HG02973 (cell line): Measurements from ENCODE around the gene KLHL15.

ENCODE experiments used
- ATAC-seq: cut with Tn5 transposase; IDR thresholded peaks from one replicate; pipeline ENCODE4 v1.9.1; 2021; ENCODE audit warnings: moderate library complexity; ENCODE audit not compliant: unreplicated experiment

Gene KLHL15

DNA sequence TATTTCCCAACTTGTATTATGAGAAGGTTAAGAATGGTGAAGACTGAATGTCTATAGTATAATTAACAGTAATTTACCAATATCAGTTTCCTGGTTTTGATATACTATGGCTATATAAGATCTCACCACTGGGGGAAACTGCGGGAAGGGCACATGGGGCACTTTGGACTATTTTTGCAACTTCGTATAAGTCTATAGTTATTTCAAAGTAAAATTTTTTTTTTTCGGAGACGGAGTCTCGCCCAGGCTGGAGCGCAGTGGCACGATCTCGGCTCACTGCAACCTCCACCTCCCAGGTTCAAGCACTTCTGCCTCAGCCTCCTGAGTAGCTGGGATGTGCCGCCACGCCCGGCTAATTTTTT lies 73.1 kb downstream of the KLHL15 start:
- no peak for ATAC-seq

DNA sequence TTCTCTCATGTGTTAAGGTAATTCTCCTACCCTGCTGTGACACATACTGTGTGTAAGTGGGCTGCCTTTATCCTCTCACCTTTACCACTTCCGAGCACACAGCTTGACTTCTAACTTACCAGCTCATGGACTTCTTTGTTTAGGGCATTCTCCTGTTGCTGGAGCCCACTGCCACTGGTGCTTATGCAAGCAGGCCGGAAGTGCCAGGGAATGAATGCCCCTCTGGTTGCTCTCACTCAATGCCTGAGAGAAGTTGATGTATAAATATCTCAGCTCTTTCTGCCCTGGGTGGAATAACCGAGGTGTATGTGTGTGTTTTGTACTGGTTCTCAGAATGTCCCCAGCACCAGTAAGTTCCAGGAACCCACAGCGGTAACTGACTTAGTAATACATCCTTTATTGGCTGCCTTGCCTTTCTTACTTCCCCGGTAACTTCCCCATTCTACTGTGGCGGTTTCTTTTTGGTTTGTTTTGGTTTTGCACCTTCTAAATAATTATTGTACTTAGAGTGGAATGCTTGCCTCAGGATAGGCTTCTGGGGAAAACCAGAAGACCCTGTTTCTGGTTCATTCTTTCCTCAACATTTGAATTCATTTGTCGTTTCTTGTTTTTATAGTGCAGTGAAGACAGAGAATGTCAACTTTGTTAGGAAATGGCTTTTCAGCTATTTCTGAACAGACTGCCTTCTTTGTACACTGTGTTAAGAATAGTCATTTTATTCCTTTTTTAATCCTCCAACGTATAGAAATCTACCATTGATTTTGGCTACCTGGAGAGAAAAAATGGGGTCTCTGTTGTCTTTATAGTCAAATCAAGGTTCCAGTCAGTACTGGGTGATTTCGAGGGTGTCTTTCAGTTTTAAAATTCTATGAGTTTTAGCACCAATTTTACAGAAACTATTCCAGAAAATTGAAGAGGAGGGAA lies 73.7 kb downstream of the KLHL15 start:
- ATAC-seq = peak; percentile 97

DNA sequence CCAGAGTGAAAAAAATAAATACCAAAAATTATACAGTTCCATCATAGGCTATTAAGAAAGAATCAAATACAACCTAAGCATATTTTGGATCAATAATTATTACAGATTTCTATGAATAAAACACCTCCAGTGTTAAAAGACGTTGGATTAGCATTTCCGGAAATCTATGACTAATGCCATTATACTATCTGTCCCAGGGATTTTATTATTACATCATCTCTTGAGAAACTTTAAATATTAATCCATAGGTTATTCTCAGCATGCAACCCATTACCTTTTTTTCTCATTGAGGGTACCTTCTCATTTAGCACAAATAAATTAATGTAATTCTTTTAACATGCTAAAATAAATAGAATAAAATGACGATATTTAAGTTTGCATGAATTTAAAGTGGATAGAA lies 74.6 kb downstream of the KLHL15 start:
- no peak for ATAC-seq

DNA sequence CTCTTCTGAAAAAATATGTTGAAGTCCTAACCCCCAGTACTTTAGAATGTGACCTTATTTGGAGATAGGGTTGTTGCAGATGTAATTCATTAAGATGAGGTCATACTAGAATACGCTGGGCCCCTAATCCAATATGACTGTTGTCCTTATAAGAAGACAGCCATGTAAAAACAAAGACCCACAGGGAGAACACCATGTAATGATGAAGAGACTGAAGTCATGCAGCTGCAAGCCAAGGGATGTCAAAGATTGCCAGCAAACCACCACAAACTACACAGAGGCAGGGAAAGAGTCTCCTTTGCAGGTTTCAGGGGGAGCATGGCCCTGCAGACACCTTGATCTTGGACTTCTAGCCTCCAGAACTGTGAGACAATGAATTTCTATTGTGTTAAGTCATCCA lies 81.8 kb downstream of the KLHL15 start:
- no peak for ATAC-seq

DNA sequence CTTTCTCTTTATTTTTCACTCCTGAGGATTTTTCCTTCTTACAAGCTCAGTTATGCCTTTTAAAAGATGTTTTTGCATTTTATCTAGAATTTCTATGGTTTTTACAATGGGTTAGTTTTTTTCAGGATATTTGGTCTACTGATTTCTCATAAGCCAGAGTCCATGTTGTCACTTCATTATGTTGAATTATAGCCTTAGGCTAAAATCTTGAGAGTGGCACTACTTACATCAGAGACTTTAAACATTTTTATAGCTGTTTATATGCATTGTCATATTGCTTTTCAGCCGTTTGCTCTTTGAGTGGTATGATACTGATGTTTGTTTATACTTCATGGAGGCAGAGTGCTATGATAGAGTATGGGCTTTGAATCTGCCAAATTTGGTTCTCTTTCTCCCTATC lies 82.8 kb downstream of the KLHL15 start:
- no peak for ATAC-seq

DNA sequence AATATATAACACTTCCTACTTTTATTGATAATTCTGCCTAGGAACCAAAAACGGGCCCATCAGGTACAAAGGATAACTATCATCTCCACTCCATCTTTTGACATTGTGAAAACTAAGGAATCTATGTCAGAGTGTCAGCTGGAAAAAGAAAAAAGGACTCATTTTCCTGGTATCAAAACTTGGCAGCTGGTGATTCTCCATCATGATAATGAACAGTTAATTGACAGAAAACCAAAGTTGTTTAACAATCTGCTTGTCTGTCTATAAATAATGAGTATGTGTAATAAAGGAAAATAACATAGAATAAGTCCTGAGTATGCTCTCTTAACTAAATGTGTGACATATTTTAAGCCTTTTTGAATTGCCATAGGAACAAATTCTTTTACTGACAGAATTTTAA lies 87.8 kb downstream of the KLHL15 start:
- no peak for ATAC-seq

DNA sequence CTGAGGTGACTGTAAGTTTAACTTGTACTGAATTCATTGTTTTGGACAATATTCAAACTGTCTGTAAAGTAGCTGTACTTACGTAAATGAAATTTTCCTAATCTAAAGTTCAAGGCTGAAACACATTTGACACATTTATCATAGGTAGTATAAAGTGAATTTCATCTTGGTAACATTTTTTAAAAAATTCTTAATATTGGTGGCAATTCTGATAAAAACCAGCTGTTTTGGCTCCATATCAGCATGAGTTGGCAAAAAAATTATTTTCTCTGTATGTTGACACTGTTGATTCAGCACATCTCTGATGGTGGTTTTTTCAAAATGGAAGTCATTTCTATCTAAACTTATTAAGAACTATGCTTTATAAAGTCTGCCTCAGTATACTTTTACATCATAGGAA lies 88.3 kb downstream of the KLHL15 start:
- ATAC-seq = no peak

DNA sequence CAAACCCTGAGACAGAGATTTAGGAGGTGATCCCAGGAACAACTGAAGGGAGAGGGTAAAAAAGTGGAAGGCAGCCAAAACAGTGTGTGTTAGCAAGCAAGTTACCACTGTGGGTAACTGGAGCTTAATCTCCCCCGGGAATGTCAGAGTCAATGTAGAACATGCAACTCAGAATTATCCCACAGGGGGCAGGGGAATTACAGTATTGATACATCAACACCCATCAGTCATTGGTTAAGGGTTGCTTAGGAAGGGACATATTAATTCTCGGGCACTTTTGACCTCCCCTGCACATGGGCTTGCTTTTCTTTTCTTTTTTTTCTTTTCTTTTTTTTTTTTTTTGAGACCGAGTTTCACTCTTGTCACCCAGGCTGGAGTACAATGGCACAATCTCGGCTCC lies 89.9 kb downstream of the KLHL15 start:
- no peak for ATAC-seq

DNA sequence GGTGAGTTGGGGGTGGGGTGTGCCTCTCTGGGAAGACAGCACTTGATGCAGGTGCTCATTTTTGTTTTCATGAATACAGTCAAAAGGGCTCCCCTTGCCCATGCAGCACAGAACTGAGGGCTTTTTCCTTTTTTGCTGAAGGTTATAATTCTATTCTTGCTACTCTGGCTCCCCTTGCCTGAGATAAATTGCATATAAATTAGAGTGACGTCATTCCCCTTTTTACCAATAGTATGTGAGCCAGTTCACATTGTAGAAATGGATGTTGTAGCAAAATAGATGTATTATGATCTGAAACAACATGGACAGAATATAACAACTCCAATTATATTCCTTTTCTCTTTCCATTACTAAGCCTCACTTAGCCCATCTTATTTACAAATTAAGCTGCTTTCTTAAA lies 90.8 kb downstream of the KLHL15 start:
- no peak for ATAC-seq

DNA sequence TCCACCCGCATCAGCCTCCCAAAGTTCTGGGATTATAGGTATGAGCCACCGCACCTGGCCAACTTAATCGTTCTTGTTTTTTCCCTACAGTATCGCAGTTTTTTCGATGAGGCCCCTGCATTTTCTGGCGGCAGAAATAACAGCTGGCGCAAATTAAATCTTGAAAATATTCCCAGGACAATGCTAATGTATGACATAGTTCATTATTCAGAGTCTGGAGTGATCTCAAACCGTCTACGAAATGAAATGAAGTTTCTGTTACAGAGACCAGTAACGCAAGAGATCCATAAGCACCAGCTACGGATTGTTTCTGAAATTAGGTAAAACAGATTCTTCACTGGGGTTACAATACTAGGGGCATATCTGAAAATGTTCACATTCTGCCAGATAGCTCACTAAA lies 91.9 kb downstream of the KLHL15 start:
- ATAC-seq = no peak
